Liver (tissue), 3 donors: ENCODE results near the gene CELF2.

Source experiments
- ATF3 ChIP-seq: IDR thresholded peaks from 2 replicates; pipeline ENCODE4 v1.6.1; 2016; ENCODE audit warnings: antibody characterized with exemption
- CTCF ChIP-seq: fragments of 150-350 bp; IDR thresholded peaks from 2 replicates; pipeline ENCODE4 v1.5.1; 2017; ENCODE audit warnings: improper control_type of control experiment, low read depth, low read length; ENCODE audit not compliant: missing input control
- FOXA1 ChIP-seq: IDR thresholded peaks from 2 replicates; pipeline ENCODE4 v1.6.1; 2016; ENCODE audit warnings: antibody characterized with exemption
- HNF4A ChIP-seq, 2 donors: conservative IDR thresholded peaks; 2 replicates each; pipeline ENCODE4 v1.6.1; 2016; ENCODE audit warnings: antibody characterized with exemption in 2 of 2, mild to moderate bottlenecking in 2 of 2
- JUND ChIP-seq, 2 donors: IDR thresholded peaks; 2 replicates each; pipeline ENCODE4 v1.6.1; 2016; ENCODE audit warnings: antibody characterized with exemption in 2 of 2
- MAX ChIP-seq: IDR thresholded peaks from 2 replicates; pipeline ENCODE4 v1.6.1; 2016; ENCODE audit warnings: antibody characterized with exemption
- RAD21 ChIP-seq, 2 donors: IDR thresholded peaks; 2 replicates each; pipeline ENCODE4 v1.6.1; 2016; ENCODE audit warnings: antibody characterized with exemption in 2 of 2, mild to moderate bottlenecking in 2 of 2
- REST ChIP-seq: IDR thresholded peaks from 2 replicates; pipeline ENCODE4 v1.6.1; 2016; ENCODE audit warnings: antibody characterized with exemption, mild to moderate bottlenecking
- RXRA ChIP-seq, 2 donors: IDR thresholded peaks; 2 replicates each; pipeline ENCODE4 v1.6.1; 2017 to 2018; ENCODE audit warnings: antibody characterized with exemption in 2 of 2, mild to moderate bottlenecking in 1 of 2
- SP1 ChIP-seq: IDR thresholded peaks from 2 replicates; pipeline ENCODE4 v1.6.1; 2018; ENCODE audit warnings: antibody characterized with exemption, mild to moderate bottlenecking
- TAF1 ChIP-seq: conservative IDR thresholded peaks from 2 replicates; pipeline ENCODE4 v1.6.1; 2016; ENCODE audit warnings: antibody characterized with exemption, mild to moderate bottlenecking
- YY1 ChIP-seq: IDR thresholded peaks from 2 replicates; pipeline ENCODE4 v1.6.1; 2016; ENCODE audit warnings: antibody characterized with exemption, mild to moderate bottlenecking
- donor health status: healthy.
- donor health status: healthy.

GRCh38 chr10:11106621-11107374, 89.1 kb downstream of the CELF2 start:
- TF ChIP-seq HNF4A (conservative IDR thresholded peaks at IDR 0.05) (no peak), TAF1 (no peak), RAD21 (IDR thresholded peaks at IDR 0.05) (no peak), CTCF (no peak), MAX (no peak), FOXA1 (no peak), JUND (IDR thresholded peaks at IDR 0.05) (no peak), YY1 (no peak), ATF3 (no peak), RXRA (IDR thresholded peaks at IDR 0.05) (no peak), REST (no peak), SP1 (no peak)
